ENCODE measurements around the gene THSD1.

- TF ChIP-seq, protein P1, sequence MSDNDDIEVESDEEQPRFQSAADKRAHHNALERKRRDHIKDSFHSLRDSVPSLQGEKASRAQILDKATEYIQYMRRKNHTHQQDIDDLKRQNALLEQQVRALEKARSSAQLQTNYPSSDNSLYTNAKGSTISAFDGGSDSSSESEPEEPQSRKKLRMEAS (IDR thresholded peaks at IDR 0.05): no peak
- TF ChIP-seq HNF4A (conservative IDR thresholded peaks at IDR 0.05): no peak
- TF ChIP-seq, protein P2, sequence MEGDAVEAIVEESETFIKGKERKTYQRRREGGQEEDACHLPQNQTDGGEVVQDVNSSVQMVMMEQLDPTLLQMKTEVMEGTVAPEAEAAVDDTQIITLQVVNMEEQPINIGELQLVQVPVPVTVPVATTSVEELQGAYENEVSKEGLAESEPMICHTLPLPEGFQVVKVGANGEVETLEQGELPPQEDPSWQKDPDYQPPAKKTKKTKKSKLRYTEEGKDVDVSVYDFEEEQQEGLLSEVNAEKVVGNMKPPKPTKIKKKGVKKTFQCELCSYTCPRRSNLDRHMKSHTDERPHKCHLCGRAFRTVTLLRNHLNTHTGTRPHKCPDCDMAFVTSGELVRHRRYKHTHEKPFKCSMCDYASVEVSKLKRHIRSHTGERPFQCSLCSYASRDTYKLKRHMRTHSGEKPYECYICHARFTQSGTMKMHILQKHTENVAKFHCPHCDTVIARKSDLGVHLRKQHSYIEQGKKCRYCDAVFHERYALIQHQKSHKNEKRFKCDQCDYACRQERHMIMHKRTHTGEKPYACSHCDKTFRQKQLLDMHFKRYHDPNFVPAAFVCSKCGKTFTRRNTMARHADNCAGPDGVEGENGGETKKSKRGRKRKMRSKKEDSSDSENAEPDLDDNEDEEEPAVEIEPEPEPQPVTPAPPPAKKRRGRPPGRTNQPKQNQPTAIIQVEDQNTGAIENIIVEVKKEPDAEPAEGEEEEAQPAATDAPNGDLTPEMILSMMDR (IDR thresholded peaks at IDR 0.05; ENCODE audit: low read depth, low read length, missing input control): no peak
- no peak for TF ChIP-seq EGR1 (IDR thresholded peaks at IDR 0.05; ENCODE audit: low read depth in 2 of 2)
- TF ChIP-seq RXRA (IDR thresholded peaks at IDR 0.05): no peak
- TF ChIP-seq HNF4G (IDR thresholded peaks at IDR 0.05): no peak
- no peak for TF ChIP-seq RAD21 (IDR thresholded peaks at IDR 0.05)
- no peak for TF ChIP-seq SP1 (IDR thresholded peaks at IDR 0.05)
- TF ChIP-seq GABPA (IDR thresholded peaks at IDR 0.05 in 1 of 2, conservative IDR thresholded peaks at IDR 0.05 in 1 of 2): no peak
Measured at GRCh38 chr13:52395704-52396103, 10.3 kb downstream of the THSD1 start.

Measured in liver (tissue), 3 donors.